ENCODE results near the gene TPRN. TPM values are rescaled to one million over a fixed set of nuclear protein-coding genes. Genes with fewer than 3 reads are reported as not detected.

Gene TPRN
- total RNA-seq, 1 experiment from 2014 or later: 24.9 TPM

GRCh38 chr9:137148661-137149060, 51.9 kb downstream of the TPRN start (continued):
- TF ChIP-seq REST (IDR thresholded peaks at IDR 0.05; ENCODE audit: low read depth) (no peak), MAX (IDR thresholded peaks at IDR 0.05) (no peak), CEBPB (IDR thresholded peaks at IDR 0.05; ENCODE audit: low read depth) (no peak), CBX3 (IDR thresholded peaks at IDR 0.05; ENCODE audit: low read depth) (no peak)

- BruUV-seq (replicated peaks): no TSS peak
- TF ChIP-seq EZH2 (IDR thresholded peaks at IDR 0.05) (no peak), FOSL1 (IDR thresholded peaks at IDR 0.05; ENCODE audit: low read depth) (no peak), ZFX (IDR thresholded peaks at IDR 0.05) (no peak), REST (IDR thresholded peaks at IDR 0.05; ENCODE audit: low read depth) (no peak), TCF7L2 (IDR thresholded peaks at IDR 0.05; ENCODE audit: borderline replicate concordance, extremely low read depth, insufficient read depth, insufficient read length) (no peak), POLR2A (IDR thresholded peaks at IDR 0.05; ENCODE audit: borderline replicate concordance, extremely low read depth, insufficient read depth, insufficient read length) (no peak), ZBTB33 (IDR thresholded peaks at IDR 0.05; ENCODE audit: extremely low read depth, insufficient replicate concordance, low read length) (no peak), ELF1 (IDR thresholded peaks at IDR 0.05; ENCODE audit: borderline replicate concordance, low read depth) (no peak), YY1 (IDR thresholded peaks at IDR 0.05; ENCODE audit: extremely low read depth, insufficient replicate concordance, low read depth, low read length) (no peak), CEBPB (IDR thresholded peaks at IDR 0.05; ENCODE audit: low read depth) (no peak), ATF3 (IDR thresholded peaks at IDR 0.05) (no peak), EZH2phosphoT487 (IDR thresholded peaks at IDR 0.05; ENCODE audit: borderline replicate concordance) (no peak), ZNF274 (IDR thresholded peaks at IDR 0.05; ENCODE audit: low read depth, low read length) (no peak), MAX (IDR thresholded peaks at IDR 0.05) (no peak)
- RAD21 ChIA-PET (ENCODE audit: low non-redundant PET in 1 of 2, low total read pairs in 2 of 2, uncharacterized antibody in 2 of 2, unreplicated experiment in 2 of 2): no interaction called here
- H2AFZ ChIP-seq (ENCODE audit: low read depth, low read length, poor library complexity, severe bottlenecking): no peak overlapping the region
- no peaks in the 10 kb centered on the region for H3K27me3 ChIP-seq (ENCODE audit: insufficient read depth, low read length)
- POLR2A ChIA-PET: no interaction called here
- H3K9me3 ChIP-seq (ENCODE audit: control insufficient read depth in 1 of 2, insufficient read depth in 1 of 2, low read depth in 1 of 2, low read length in 2 of 2): no peaks in the 10 kb centered on the region; a peak in 1 of 4 replicates
- intact Hi-C loops (cut with micrococcal nuclease): no loop called here
- DNase-seq (ENCODE audit: low read depth, low spot score): no peak
- H3K36me3 ChIP-seq (ENCODE audit: control insufficient read depth in 1 of 2, insufficient read depth in 2 of 2, low read length in 2 of 2): no peaks in the 10 kb centered on the region
- CTCF ChIA-PET: no interaction called here
- no peak overlapping the region for H3K27ac ChIP-seq (ENCODE audit: low read depth, low read length)
- H3K4me2 ChIP-seq (ENCODE audit: low read length): no peak overlapping the region
- ATAC-seq: no peak
- no peaks in the 10 kb centered on the region for H4K20me1 ChIP-seq (ENCODE audit: insufficient read depth)
- no peaks in the 10 kb centered on the region for H3K79me2 ChIP-seq (ENCODE audit: insufficient read depth, low read length)
- no peak overlapping the region for H3K9ac ChIP-seq (ENCODE audit: low read length)
- H3K4me3 ChIP-seq (replicated peaks in 1 of 2; ENCODE audit: low read depth in 1 of 2, low read length in 2 of 2): no peak overlapping the region
- H3K4me1 ChIP-seq (ENCODE audit: control insufficient read depth in 1 of 2, insufficient read depth in 2 of 2, low read length in 2 of 2): peaks cover 12 to 22% of the 10 kb centered on the region in 2 experiments
- H3K9me2 ChIP-seq (ENCODE audit: insufficient read depth): no peaks in the 10 kb centered on the region
Observed at GRCh38 chr9:137148242-137148641, 52.3 kb downstream of the TPRN start.
